Endothelial cell of umbilical vein (primary cell): ENCODE data around the gene ZDHHC13. TPM values are rescaled to one million over a fixed set of nuclear protein-coding genes. Genes with fewer than 3 reads are reported as not detected.

Source experiments
- BruUV-seq: library from RNA; stranded (reverse); fragments of 400-500 nt; replicated peaks from 2 replicates; lab custom pipeline; 2021; lab: Mats Ljungman, UMichigan
- CTCF ChIA-PET: fragments of 300-600, 350-600 bp; sonication (Branson Sonifier 250); formaldehyde crosslinking; loops from one replicate; lab custom pipeline; 2021; ENCODE audit warnings: antibody characterized with exemption, inconsistent platforms; lab: Charles Lee
- POLR2A ChIA-PET: fragments of 300-600, 350-600 bp; sonication (Branson Sonifier 250); formaldehyde crosslinking; loops from one replicate; lab custom pipeline; 2021; ENCODE audit warnings: antibody characterized with exemption, inconsistent platforms; lab: Charles Lee
- DNase-seq: peaks from one replicate; pipeline ENCODE4 v3.0.0-alpha.2; 2011; ENCODE audit warnings: low read depth, low spot score
- FAIRE-seq: peaks from 2 replicates; lab custom pipeline; 2011; peaks lifted over from hg19 to GRCh38; lab: Jason Lieb, UNC
- H2AFZ ChIP-seq: 2 replicates; pipeline ENCODE4 v1.6.0; 2012; ENCODE audit warnings: low read depth, low read length, control low read depth, inconsistent platforms
- H3K27ac ChIP-seq: 2 replicates; pipeline ENCODE4 v1.5.1; 2011; ENCODE audit warnings: low read depth, mild to moderate bottlenecking, control low read depth, low read length, moderate library complexity; ENCODE audit not compliant: insufficient read depth
- H3K27me3 ChIP-seq, 2 experiments: 2 replicates each; pipeline versions ENCODE4 v1.6.0 to v1.6.1; 2011; ENCODE audit warnings: low read length in 2 of 2, mixed read lengths in 1 of 2; ENCODE audit not compliant: control insufficient read depth in 2 of 2, insufficient read depth in 2 of 2
- H3K36me3 ChIP-seq, 2 experiments: 2 replicates in 1 of 2; 3 replicates in 1 of 2; pipeline ENCODE4 v1.5.1; 2011; ENCODE audit warnings: low read length in 2 of 2, mild to moderate bottlenecking in 1 of 2, moderate library complexity in 1 of 2; ENCODE audit not compliant: control insufficient read depth in 2 of 2, insufficient read depth in 2 of 2; ENCODE audit errors: extremely low read depth in 1 of 2
- H3K4me1 ChIP-seq: 3 replicates; pipeline ENCODE4 v1.5.1; 2011; ENCODE audit warnings: mild to moderate bottlenecking, low read length; ENCODE audit not compliant: control insufficient read depth, insufficient read depth; ENCODE audit errors: extremely low read depth
- H3K4me2 ChIP-seq: 2 replicates; pipeline ENCODE4 v1.6.1; 2011; ENCODE audit warnings: low read length, control low read depth, mixed read lengths; ENCODE audit not compliant: insufficient read depth
- H3K4me3 ChIP-seq, 3 experiments: fragments of 200-600 bp in 1 of 3; sonication (generic), shearing (Covaris generic) in 1 of 3; replicated peaks in 1 of 3; 2 replicates each; pipeline ENCODE4 v1.5.1; 2011 to 2016; ENCODE audit warnings: control low read depth in 3 of 3, low read length in 3 of 3, mild to moderate bottlenecking in 2 of 3, inconsistent platforms in 1 of 3, low read depth in 1 of 3, moderate library complexity in 1 of 3; ENCODE audit not compliant: insufficient read depth in 1 of 3
- H3K79me2 ChIP-seq: 2 replicates; pipeline ENCODE4 v1.6.0; 2012; ENCODE audit warnings: low read length, inconsistent platforms; ENCODE audit not compliant: control insufficient read depth, insufficient read depth
- H3K9ac ChIP-seq: replicated peaks from 2 replicates; pipeline ENCODE3; 2011; ENCODE audit warnings: low read length, control low read depth; ENCODE audit not compliant: insufficient read depth; ENCODE audit errors: extremely low read depth
- H3K9me1 ChIP-seq: replicated peaks from 3 replicates; pipeline ENCODE4 v1.6.0; 2011; ENCODE audit warnings: mild to moderate bottlenecking, low read length; ENCODE audit not compliant: control insufficient read depth, insufficient read depth; ENCODE audit errors: extremely low read depth
- H3K9me3 ChIP-seq: replicated peaks from 2 replicates; pipeline ENCODE4 v1.5.1; 2012; ENCODE audit warnings: low read length, inconsistent platforms; ENCODE audit not compliant: control insufficient read depth, insufficient read depth
- H4K20me1 ChIP-seq: replicated peaks from 2 replicates; pipeline ENCODE3; 2011; ENCODE audit warnings: mild to moderate bottlenecking, low read length; ENCODE audit not compliant: control insufficient read depth, insufficient read depth; ENCODE audit errors: extremely low read depth
- EZH2 ChIP-seq: IDR thresholded peaks from 2 replicates; pipeline ENCODE4 v1.6.1; 2012; ENCODE audit warnings: borderline replicate concordance, low read depth, mild to moderate bottlenecking, moderate library complexity, low read length, inconsistent platforms; ENCODE audit not compliant: severe bottlenecking
- FOS ChIP-seq: IDR thresholded peaks from 2 replicates; pipeline ENCODE4 v1.6.1; 2011; ENCODE audit warnings: mild to moderate bottlenecking, low read length, moderate library complexity, borderline replicate concordance; ENCODE audit not compliant: insufficient read depth
- GATA2 ChIP-seq: IDR thresholded peaks from 2 replicates; pipeline ENCODE4 v1.7.0; 2011; ENCODE audit warnings: low read depth, mild to moderate bottlenecking, moderate library complexity, mixed read lengths, low read length; ENCODE audit not compliant: insufficient read length, insufficient read depth
- JUN ChIP-seq: IDR thresholded peaks from 2 replicates; pipeline ENCODE4 v1.6.1; 2011; ENCODE audit warnings: borderline replicate concordance, low read depth; ENCODE audit not compliant: insufficient read length, insufficient read depth
- MYC ChIP-seq: IDR thresholded peaks from one replicate; pipeline ENCODE4 v1.6.1; 2011; ENCODE audit warnings: mild to moderate bottlenecking, low read depth, low read length
- POLR2A ChIP-seq: IDR thresholded peaks from 2 replicates; pipeline ENCODE4 v1.6.1; 2012; ENCODE audit warnings: low read depth, mild to moderate bottlenecking, control low read depth, low read length
- POLR2AphosphoS5 ChIP-seq: IDR thresholded peaks from 2 replicates; pipeline ENCODE4 v1.6.1; 2012; ENCODE audit warnings: low read depth, mild to moderate bottlenecking, control low read depth, low read length, moderate library complexity; ENCODE audit not compliant: insufficient read depth
- dilution Hi-C: fragments of 300-500 bp; cut with MboI; formaldehyde crosslinking; loops from one replicate; pipeline ENCODE4 v1.15.0; 2019; ENCODE audit warnings: low sequenced_read_pairs; ENCODE audit not compliant: extremely low pct_ligation_motif_present
- intact Hi-C: fragments of 100-400 bp; cut with micrococcal nuclease; formaldehyde crosslinking; loops from one replicate; pipeline ENCODE4 v1.10.0; 2022
- polyA plus RNA-seq, 4 experiments: library from polyadenylated mRNA; depleted of rRNA in 3 of 4; stranded (reverse) in 3 of 4; unstranded in 1 of 4; fragments of >200 nt; gene quantifications; 2 replicates each; pipeline versions ENCODE4 v1.2.1 to v1.2.3, GENCODE V29; 2011 to 2012; ENCODE audit warnings: missing spikeins in 1 of 4
- total RNA-seq: library from RNA; stranded (reverse); gene quantifications from 2 replicates; pipeline ENCODE4 v1.2.3, GENCODE V29; 2021
- TF ChIP-seq, protein P1 (sequence below): IDR thresholded peaks from 2 replicates; pipeline ENCODE4 v1.6.1; 2011; ENCODE audit not compliant: insufficient read depth, insufficient read length
- TF ChIP-seq, protein P2 (sequence below), 2 donors: IDR thresholded peaks; 1 replicate in 1 of 2; 2 replicates in 1 of 2; pipeline ENCODE4 v1.5.1; 2011; ENCODE audit warnings: low read length in 2 of 2, mild to moderate bottlenecking in 2 of 2, moderate library complexity in 2 of 2, control low read depth in 1 of 2, inconsistent platforms in 1 of 2, low read depth in 1 of 2; ENCODE audit not compliant: insufficient read depth in 1 of 2; ENCODE audit errors: extremely low read depth in 1 of 2

The ZDHHC13 gene
- total and polyA plus RNA-seq, 2 donors (not counting 3 experiments of a cell fraction or from before 2014, with no cell fraction given): 37.4 to 52.9 TPM

DNA sequence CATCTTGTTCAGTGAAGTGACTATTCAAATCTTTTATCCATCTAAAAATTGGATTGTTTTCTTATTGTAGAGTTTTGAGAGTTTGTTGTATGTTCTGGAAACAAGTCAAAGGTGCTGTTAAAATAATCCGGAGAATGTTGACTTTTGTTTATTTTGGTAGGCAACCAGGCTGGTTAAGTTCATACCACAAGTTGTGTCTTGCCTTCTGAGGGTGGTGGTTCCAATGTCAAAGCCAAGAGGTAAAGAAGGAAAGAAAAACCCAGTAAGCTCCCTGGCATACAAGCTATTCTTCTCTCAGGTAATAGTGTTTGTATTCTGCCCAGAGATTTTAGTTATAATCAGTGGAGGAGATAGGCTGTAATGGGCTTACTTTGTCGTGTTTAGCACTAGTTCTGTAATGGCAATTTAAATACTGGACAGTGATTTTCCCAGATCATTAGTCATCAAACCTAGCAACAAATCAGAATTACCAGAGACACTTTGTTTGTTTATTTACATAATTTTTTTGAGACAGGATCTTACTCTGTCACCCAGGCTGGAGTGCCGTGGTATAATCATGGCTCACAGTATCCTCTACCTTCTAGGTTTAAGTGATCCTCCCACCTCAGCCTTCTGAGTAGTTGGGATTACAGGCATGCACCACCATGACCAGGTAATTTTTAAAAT lies 99.9 kb downstream of the ZDHHC13 start:
- POLR2A ChIA-PET: no interaction called here
- no peak overlapping the region for H3K27ac ChIP-seq
- no peak overlapping the region for H2AFZ ChIP-seq
- CTCF ChIA-PET: interaction anchor here (1.0 to 1.5 kb wide), 2 partner anchors 10 to 139 kb away, joined by 3 to 4 read pairs; no protein-coding TSS in a partner anchor
- DNase-seq (peak; percentile 22), FAIRE-seq (no peak)
- H3K4me3 ChIP-seq: no peak overlapping the region
- no peaks in the 10 kb centered on the region for H4K20me1 ChIP-seq
- no peaks in the 10 kb centered on the region for H3K79me2 ChIP-seq
- no peaks in the 10 kb centered on the region for H3K9me1 ChIP-seq
- H3K27me3 ChIP-seq: peaks cover 3 to 7% of the 10 kb centered on the region in 2 experiments
- TF ChIP-seq MYC (no peak), POLR2A (no peak), POLR2AphosphoS5 (no peak), FOS (no peak), EZH2 (no peak), JUN (no peak), GATA2 (no peak)
- TF ChIP-seq, protein P1, sequence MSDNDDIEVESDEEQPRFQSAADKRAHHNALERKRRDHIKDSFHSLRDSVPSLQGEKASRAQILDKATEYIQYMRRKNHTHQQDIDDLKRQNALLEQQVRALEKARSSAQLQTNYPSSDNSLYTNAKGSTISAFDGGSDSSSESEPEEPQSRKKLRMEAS: no peak
- TF ChIP-seq, protein P2, sequence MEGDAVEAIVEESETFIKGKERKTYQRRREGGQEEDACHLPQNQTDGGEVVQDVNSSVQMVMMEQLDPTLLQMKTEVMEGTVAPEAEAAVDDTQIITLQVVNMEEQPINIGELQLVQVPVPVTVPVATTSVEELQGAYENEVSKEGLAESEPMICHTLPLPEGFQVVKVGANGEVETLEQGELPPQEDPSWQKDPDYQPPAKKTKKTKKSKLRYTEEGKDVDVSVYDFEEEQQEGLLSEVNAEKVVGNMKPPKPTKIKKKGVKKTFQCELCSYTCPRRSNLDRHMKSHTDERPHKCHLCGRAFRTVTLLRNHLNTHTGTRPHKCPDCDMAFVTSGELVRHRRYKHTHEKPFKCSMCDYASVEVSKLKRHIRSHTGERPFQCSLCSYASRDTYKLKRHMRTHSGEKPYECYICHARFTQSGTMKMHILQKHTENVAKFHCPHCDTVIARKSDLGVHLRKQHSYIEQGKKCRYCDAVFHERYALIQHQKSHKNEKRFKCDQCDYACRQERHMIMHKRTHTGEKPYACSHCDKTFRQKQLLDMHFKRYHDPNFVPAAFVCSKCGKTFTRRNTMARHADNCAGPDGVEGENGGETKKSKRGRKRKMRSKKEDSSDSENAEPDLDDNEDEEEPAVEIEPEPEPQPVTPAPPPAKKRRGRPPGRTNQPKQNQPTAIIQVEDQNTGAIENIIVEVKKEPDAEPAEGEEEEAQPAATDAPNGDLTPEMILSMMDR (IDR thresholded peaks at IDR 0.05; ENCODE audit: extremely low read depth in 1 of 2, insufficient read depth in 1 of 2, low read depth in 1 of 2, low read length in 2 of 2): no peak
- no peak overlapping the region for H3K4me2 ChIP-seq
- intact Hi-C loops: no loop called here
- H3K9ac ChIP-seq: no peak overlapping the region
- dilution Hi-C loops: no loop called here
- H3K4me1 ChIP-seq: peaks cover 10% of the 10 kb centered on the region
- H3K36me3 ChIP-seq: no peaks in the 10 kb centered on the region
- no TSS peak for BruUV-seq
- no peaks in the 10 kb centered on the region for H3K9me3 ChIP-seq
